ENCODE results near the gene ZNF346. TPM values are rescaled to one million over a fixed set of nuclear protein-coding genes. Genes with fewer than 3 reads are reported as not detected.

ZNF346 gene
- total RNA-seq, 1 experiment from 2014 or later, result 18.4 TPM

DNA sequence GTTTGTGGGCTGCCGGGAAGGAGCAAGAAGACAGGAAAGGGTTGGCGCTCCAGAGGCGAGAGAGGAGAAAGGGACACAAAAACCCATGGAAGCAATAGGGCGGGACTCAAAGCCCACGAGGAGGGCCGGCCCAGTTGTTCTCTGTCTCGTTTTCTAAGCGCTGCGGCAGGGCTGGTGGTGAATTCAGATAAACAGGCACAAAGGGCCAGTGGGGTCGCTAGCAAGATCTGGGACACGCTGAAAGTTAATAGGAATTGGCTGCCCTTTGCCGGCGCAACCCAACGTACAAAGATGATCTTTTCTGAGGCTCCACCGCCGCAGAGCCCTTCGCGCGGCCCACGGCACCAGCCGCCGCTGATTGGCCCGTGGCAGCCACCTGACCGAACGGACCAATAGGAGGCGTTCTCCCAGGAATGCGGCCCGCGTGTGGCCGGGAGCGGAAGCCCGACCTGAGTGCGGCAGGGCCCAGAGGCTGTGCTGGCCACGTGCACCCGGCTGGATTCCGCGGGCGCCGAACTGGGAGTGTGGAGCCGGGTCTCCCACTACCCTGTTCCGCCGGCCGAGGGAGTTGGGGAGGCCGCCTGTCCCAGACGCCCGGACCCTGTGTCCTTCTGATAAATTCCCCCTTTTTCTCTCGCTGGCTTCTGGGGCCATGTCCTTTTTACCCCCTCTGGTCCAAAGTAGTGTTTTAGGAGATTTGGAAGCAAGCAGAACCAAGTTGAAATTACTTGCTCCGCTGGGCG lies 94.3 kb downstream of the ZNF346 start (continued):
- TF ChIP-seq, protein P1, sequence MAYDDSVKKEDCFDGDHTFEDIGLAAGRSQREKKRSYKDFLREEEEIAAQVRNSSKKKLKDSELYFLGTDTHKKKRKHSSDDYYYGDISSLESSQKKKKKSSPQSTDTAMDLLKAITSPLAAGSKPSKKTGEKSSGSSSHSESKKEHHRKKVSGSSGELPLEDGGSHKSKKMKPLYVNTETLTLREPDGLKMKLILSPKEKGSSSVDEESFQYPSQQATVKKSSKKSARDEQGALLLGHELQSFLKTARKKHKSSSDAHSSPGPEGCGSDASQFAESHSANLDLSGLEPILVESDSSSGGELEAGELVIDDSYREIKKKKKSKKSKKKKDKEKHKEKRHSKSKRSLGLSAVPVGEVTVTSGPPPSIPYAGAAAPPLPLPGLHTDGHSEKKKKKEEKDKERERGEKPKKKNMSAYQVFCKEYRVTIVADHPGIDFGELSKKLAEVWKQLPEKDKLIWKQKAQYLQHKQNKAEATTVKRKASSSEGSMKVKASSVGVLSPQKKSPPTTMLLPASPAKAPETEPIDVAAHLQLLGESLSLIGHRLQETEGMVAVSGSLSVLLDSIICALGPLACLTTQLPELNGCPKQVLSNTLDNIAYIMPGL (CRISPR knock-in tag; IDR thresholded peaks at IDR 0.05), result peak; percentile 87; the same call in 1 of the 2 replicates
- TF ChIP-seq, protein P2, sequence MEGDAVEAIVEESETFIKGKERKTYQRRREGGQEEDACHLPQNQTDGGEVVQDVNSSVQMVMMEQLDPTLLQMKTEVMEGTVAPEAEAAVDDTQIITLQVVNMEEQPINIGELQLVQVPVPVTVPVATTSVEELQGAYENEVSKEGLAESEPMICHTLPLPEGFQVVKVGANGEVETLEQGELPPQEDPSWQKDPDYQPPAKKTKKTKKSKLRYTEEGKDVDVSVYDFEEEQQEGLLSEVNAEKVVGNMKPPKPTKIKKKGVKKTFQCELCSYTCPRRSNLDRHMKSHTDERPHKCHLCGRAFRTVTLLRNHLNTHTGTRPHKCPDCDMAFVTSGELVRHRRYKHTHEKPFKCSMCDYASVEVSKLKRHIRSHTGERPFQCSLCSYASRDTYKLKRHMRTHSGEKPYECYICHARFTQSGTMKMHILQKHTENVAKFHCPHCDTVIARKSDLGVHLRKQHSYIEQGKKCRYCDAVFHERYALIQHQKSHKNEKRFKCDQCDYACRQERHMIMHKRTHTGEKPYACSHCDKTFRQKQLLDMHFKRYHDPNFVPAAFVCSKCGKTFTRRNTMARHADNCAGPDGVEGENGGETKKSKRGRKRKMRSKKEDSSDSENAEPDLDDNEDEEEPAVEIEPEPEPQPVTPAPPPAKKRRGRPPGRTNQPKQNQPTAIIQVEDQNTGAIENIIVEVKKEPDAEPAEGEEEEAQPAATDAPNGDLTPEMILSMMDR (IDR thresholded peaks at IDR 0.05), result no peak
- TF ChIP-seq, protein P3, sequence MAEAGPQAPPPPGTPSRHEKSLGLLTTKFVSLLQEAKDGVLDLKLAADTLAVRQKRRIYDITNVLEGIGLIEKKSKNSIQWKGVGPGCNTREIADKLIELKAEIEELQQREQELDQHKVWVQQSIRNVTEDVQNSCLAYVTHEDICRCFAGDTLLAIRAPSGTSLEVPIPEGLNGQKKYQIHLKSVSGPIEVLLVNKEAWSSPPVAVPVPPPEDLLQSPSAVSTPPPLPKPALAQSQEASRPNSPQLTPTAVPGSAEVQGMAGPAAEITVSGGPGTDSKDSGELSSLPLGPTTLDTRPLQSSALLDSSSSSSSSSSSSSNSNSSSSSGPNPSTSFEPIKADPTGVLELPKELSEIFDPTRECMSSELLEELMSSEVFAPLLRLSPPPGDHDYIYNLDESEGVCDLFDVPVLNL (CRISPR knock-in tag; IDR thresholded peaks at IDR 0.05; ENCODE audit: borderline replicate concordance, low read depth), result no peak
- TF ChIP-seq, protein P4, sequence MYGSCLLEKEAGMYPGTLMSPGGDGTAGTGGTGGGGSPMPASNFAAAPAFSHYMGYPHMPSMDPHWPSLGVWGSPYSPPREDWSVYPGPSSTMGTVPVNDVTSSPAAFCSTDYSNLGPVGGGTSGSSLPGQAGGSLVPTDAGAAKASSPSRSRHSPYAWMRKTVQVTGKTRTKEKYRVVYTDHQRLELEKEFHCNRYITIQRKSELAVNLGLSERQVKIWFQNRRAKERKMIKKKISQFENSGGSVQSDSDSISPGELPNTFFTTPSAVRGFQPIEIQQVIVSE (CRISPR knock-in tag; IDR thresholded peaks at IDR 0.05; ENCODE audit: borderline replicate concordance), result no peak
- TF ChIP-seq NR1H2 (CRISPR knock-in tag; IDR thresholded peaks at IDR 0.05) (0 out of 2 replicates have a peak, but pooled peaks have one; percentile 37), GABPB1 (CRISPR knock-in tag; IDR thresholded peaks at IDR 0.05) (no peak), FOXP1 (CRISPR knock-in tag; IDR thresholded peaks at IDR 0.05; ENCODE audit: borderline replicate concordance) (peak; percentile 98), JAZF1 (CRISPR knock-in tag; IDR thresholded peaks at IDR 0.05) (no peak)
- TF ChIP-seq, protein P5, sequence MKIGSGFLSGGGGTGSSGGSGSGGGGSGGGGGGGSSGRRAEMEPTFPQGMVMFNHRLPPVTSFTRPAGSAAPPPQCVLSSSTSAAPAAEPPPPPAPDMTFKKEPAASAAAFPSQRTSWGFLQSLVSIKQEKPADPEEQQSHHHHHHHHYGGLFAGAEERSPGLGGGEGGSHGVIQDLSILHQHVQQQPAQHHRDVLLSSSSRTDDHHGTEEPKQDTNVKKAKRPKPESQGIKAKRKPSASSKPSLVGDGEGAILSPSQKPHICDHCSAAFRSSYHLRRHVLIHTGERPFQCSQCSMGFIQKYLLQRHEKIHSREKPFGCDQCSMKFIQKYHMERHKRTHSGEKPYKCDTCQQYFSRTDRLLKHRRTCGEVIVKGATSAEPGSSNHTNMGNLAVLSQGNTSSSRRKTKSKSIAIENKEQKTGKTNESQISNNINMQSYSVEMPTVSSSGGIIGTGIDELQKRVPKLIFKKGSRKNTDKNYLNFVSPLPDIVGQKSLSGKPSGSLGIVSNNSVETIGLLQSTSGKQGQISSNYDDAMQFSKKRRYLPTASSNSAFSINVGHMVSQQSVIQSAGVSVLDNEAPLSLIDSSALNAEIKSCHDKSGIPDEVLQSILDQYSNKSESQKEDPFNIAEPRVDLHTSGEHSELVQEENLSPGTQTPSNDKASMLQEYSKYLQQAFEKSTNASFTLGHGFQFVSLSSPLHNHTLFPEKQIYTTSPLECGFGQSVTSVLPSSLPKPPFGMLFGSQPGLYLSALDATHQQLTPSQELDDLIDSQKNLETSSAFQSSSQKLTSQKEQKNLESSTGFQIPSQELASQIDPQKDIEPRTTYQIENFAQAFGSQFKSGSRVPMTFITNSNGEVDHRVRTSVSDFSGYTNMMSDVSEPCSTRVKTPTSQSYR (CRISPR knock-in tag; IDR thresholded peaks at IDR 0.05), result peak; percentile 93
- TF ChIP-seq, protein P6, sequence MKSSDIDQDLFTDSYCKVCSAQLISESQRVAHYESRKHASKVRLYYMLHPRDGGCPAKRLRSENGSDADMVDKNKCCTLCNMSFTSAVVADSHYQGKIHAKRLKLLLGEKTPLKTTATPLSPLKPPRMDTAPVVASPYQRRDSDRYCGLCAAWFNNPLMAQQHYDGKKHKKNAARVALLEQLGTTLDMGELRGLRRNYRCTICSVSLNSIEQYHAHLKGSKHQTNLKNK (CRISPR knock-in tag; IDR thresholded peaks at IDR 0.05), result no peak

DNA sequence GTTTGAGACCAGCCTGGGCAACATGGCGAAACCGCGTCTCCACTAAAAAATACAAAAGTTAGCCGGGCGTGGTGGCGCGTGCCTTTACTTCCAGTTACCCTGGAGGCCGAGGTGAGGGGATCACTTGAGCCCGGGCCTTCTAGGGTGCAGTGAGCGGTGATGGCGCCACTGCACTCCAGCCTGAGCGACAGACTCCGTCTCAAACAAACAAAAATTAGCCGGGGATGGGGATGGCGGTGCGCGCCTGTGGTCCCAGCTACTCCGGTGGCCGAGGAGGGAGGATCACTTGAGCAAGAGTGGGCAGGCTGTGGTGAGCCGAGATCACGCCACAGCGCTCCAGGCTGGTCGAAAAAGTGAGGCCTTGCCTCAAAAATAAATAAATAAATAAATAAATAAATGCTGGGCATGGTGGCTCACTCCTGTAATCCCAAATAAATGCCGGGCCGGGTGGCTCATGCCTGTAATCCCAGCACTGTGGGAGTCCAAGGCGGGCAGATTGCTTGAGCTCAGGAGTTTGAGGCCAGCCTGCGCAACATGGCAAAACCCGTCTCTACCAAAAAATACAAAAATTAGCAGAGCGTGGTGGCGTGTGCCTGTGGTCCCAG lies 95.0 kb downstream of the ZNF346 start:
- peaks cover 2% of the 10 kb centered on the region for H3K9me3 Mint-ChIP-seq
- no peak overlapping the region for H3K4me3 Mint-ChIP-seq
- ATAC-seq (no peak), DNase-seq (ENCODE audit: low spot score) (no peak)
- H3K36me3 Mint-ChIP-seq, result no peaks in the 10 kb centered on the region
- CTCF ChIA-PET, result interaction anchor here (0.6 to 0.7 kb wide), 2 partner anchors 31 to 151 kb away, joined by 3 read pairs; partner anchors contain the start of gene FGFR4
- H3K27me3 Mint-ChIP-seq (ENCODE audit: low read depth), result peaks cover 19% of the 10 kb centered on the region
- no peak overlapping the region for H3K27ac Mint-ChIP-seq
- POLR2A ChIA-PET, result interaction anchor here (1.5 kb wide), 1 partner anchor 15 kb away, joined by 5 read pairs; no protein-coding TSS in a partner anchor
- peaks cover 11% of the 10 kb centered on the region for H3K4me1 Mint-ChIP-seq
- no peak for TF ChIP-seq NR2C2 (CRISPR knock-in tag; IDR thresholded peaks at IDR 0.05)
- TF ChIP-seq FOXK1 (CRISPR knock-in tag; IDR thresholded peaks at IDR 0.05), result no peak
- TF ChIP-seq, protein P7, sequence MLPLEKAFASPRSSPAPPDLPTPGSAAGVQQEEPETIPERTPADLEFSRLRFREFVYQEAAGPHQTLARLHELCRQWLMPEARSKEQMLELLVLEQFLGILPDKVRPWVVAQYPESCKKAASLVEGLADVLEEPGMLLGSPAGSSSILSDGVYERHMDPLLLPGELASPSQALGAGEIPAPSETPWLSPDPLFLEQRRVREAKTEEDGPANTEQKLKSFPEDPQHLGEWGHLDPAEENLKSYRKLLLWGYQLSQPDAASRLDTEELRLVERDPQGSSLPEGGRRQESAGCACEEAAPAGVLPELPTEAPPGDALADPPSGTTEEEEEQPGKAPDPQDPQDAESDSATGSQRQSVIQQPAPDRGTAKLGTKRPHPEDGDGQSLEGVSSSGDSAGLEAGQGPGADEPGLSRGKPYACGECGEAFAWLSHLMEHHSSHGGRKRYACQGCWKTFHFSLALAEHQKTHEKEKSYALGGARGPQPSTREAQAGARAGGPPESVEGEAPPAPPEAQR (CRISPR knock-in tag; IDR thresholded peaks at IDR 0.05), result no peak
- TF ChIP-seq FOXJ3 (CRISPR knock-in tag; IDR thresholded peaks at IDR 0.05; ENCODE audit: borderline replicate concordance), result no peak
- no peak for TF ChIP-seq NFATC4 (CRISPR knock-in tag; IDR thresholded peaks at IDR 0.05)
- TF ChIP-seq NR1H2 (CRISPR knock-in tag; IDR thresholded peaks at IDR 0.05), result no peak
- no peak for TF ChIP-seq TEAD4 (CRISPR knock-in tag; IDR thresholded peaks at IDR 0.05)
- no peak for TF ChIP-seq NFYB (CRISPR knock-in tag; conservative IDR thresholded peaks at IDR 0.05; ENCODE audit: low read depth)
- TF ChIP-seq, protein P8, sequence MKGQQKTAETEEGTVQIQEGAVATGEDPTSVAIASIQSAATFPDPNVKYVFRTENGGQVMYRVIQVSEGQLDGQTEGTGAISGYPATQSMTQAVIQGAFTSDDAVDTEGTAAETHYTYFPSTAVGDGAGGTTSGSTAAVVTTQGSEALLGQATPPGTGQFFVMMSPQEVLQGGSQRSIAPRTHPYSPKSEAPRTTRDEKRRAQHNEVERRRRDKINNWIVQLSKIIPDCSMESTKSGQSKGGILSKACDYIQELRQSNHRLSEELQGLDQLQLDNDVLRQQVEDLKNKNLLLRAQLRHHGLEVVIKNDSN (CRISPR knock-in tag; IDR thresholded peaks at IDR 0.05), result no peak
- no peak for TF ChIP-seq ZNF138 (CRISPR knock-in tag; conservative IDR thresholded peaks at IDR 0.05)
- TF ChIP-seq GRHL2 (CRISPR knock-in tag; IDR thresholded peaks at IDR 0.05; ENCODE audit: insufficient replicate concordance, severe bottlenecking), result no peak
- TF ChIP-seq, protein P4 (CRISPR knock-in tag; IDR thresholded peaks at IDR 0.05; ENCODE audit: borderline replicate concordance), result no peak
- no peak for TF ChIP-seq SMAD3 (CRISPR knock-in tag; IDR thresholded peaks at IDR 0.05; ENCODE audit: borderline replicate concordance)
- no peak for TF ChIP-seq RORB (CRISPR knock-in tag; IDR thresholded peaks at IDR 0.05)

Data from WTC11 (cell line).